ENCODE results near the gene AKR1C8.

- TF ChIP-seq NEUROD1 (IDR thresholded peaks at IDR 0.05; ENCODE audit: borderline replicate concordance, low read depth, low read length, partially characterized antibody) (no peak), ZKSCAN1 (IDR thresholded peaks at IDR 0.05; ENCODE audit: low read depth, low read length) (no peak), CTCF (IDR thresholded peaks at IDR 0.05 in 2 of 3, conservative IDR thresholded peaks at IDR 0.05 in 1 of 3; ENCODE audit: insufficient read depth in 2 of 3, low read depth in 1 of 3, low read length in 3 of 3) (no peak), SMC3 (conservative IDR thresholded peaks at IDR 0.05; ENCODE audit: insufficient read depth, low read depth, low read length) (no peak), DPF2 (IDR thresholded peaks at IDR 0.05) (no peak), ELK1 (CRISPR knock-in tag; IDR thresholded peaks at IDR 0.05) (no peak), EZH2 (IDR thresholded peaks at IDR 0.05; ENCODE audit: borderline replicate concordance, low read depth, low read length) (no peak), RCOR1 (IDR thresholded peaks at IDR 0.05; ENCODE audit: borderline replicate concordance in 1 of 2, low read depth in 2 of 2, low read length in 2 of 2) (no peak), NR0B1 (IDR thresholded peaks at IDR 0.05; ENCODE audit: partially characterized antibody) (no peak), XRCC3 (IDR thresholded peaks at IDR 0.05) (no peak), MAZ (CRISPR knock-in tag; conservative IDR thresholded peaks at IDR 0.05 in 1 of 2, IDR thresholded peaks at IDR 0.05 in 1 of 2) (no peak), NKRF (IDR thresholded peaks at IDR 0.05; ENCODE audit: borderline replicate concordance) (no peak), ZFX (CRISPR knock-in tag; IDR thresholded peaks at IDR 0.05) (no peak), POLR2A (conservative IDR thresholded peaks at IDR 0.05) (no peak)
These were observed 49.3 kb upstream of the AKR1C8 start for GRCh38 chr10:5234106-5234860.

Data from K562 (cell line).